Neural progenitor cell (in vitro differentiated cells): Measurements from ENCODE around the gene GUCA1A.
A peak's percentile ranks its signal among the peaks of the same experiment; 100 is the strongest.

Source experiments
- EZH2 ChIP-seq: fragments of 200-600 bp; sonication (generic); IDR thresholded peaks from 2 replicates; pipeline ENCODE4 v1.6.1; 2017; ENCODE audit warnings: antibody characterized with exemption, mild to moderate bottlenecking, moderate library complexity
- TF ChIP-seq, protein P1 (sequence below): fragments of 200-600 bp; sonication (generic); IDR thresholded peaks from 2 replicates; pipeline ENCODE4 v1.5.1; 2017; ENCODE audit warnings: antibody characterized with exemption, mild to moderate bottlenecking

DNA sequence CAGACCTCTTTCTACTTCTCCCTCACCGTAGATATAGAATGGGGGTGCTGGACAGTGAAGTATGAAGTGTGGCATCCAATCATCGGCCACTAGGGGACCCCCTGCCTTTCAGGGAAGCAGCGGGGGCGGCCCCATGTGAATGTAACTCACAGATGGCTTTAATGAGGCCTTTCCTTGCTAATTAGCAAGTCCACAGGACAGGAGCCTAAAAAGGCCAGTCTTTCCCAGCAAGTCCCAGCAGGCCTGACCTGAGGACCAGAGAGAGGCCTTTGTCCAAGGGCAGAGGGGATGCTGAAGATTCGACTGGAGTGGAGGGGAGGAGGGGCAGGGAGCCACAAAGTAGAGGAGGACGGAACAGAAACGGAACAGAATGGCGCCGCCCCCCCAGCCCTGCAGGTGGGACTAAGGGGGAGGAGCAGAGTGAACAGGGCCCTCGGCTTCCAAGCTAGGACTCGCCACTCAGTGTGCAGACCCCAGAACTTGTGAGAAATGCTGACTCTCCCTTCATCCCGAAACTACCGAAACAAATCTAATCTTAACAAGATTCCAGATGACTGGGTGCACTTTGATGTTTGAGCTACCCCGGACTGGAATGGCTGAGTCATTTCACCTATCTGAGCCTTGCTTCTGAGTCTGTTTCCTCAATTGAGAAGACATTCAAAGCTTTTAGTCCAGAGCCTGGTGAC, 36.5 kb upstream of the GUCA1A start:
- TF ChIP-seq, protein P1, sequence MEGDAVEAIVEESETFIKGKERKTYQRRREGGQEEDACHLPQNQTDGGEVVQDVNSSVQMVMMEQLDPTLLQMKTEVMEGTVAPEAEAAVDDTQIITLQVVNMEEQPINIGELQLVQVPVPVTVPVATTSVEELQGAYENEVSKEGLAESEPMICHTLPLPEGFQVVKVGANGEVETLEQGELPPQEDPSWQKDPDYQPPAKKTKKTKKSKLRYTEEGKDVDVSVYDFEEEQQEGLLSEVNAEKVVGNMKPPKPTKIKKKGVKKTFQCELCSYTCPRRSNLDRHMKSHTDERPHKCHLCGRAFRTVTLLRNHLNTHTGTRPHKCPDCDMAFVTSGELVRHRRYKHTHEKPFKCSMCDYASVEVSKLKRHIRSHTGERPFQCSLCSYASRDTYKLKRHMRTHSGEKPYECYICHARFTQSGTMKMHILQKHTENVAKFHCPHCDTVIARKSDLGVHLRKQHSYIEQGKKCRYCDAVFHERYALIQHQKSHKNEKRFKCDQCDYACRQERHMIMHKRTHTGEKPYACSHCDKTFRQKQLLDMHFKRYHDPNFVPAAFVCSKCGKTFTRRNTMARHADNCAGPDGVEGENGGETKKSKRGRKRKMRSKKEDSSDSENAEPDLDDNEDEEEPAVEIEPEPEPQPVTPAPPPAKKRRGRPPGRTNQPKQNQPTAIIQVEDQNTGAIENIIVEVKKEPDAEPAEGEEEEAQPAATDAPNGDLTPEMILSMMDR, result peak; percentile 67
- TF ChIP-seq EZH2, result no peak
